HG02588 (cell line): Measurements from ENCODE around the gene PTPRN.
"Not testable (repeated sequence)": the region's sequence is repeated elsewhere in the genome, so short reads cannot be mapped to it uniquely, and the experiment has no call there.

Experiments used
- ATAC-seq: cut with Tn5 transposase; IDR thresholded peaks from one replicate; pipeline ENCODE4 v1.9.1; 2021; ENCODE audit warnings: mild to moderate bottlenecking, moderate library complexity; ENCODE audit not compliant: unreplicated experiment

PTPRN gene

DNA sequence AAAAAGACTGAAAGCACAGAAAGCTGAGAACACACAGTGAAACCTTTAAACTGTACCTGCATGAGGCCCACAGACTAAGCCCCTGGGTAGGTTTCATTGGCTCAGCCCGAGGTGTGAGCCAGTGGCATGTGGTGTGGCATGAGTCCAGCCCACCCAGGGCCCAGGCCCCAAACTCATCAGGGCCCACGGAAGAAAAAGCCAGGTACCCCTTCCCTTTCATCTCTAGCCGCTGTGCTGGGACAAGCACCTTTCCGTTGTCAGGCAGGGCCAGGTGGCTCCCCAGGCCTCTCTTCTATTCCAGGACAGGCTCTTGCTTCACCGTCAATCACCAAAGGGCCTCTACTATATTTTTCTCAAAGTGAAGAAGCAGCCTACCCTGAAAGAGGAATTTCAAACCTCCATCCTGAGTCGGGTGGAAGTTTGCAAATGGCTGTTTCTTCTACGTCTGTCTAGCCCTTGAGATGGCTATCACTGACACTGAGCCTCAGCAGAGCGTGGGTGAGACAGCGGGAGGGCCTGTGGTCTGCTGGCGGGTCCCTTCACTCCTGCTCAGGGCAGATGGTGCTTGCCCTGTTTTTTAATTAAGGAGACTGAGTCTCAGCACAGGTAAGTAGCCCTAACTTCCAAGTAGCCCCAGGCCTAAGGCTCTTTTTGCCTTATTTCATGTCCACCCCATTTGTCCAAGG, 21.5 kb downstream of the PTPRN start:
- no peak for ATAC-seq

DNA sequence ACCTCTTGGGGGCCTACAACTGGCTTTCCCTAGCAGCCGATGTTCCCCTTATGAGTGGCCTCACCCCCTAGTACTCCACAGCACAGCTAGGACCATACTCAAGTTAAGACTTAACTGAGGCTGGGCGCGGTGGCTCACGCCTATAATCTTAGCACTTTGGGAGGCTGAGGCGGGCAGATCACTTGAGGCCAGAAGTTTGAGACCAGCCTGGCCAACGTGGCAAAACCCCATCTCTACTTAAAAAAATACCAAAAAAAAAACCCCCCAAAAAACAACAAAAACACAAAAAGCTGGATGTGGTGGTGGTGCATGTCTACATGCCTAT, 22.1 kb downstream of the PTPRN start:
- ATAC-seq = not testable (repeated sequence)

DNA sequence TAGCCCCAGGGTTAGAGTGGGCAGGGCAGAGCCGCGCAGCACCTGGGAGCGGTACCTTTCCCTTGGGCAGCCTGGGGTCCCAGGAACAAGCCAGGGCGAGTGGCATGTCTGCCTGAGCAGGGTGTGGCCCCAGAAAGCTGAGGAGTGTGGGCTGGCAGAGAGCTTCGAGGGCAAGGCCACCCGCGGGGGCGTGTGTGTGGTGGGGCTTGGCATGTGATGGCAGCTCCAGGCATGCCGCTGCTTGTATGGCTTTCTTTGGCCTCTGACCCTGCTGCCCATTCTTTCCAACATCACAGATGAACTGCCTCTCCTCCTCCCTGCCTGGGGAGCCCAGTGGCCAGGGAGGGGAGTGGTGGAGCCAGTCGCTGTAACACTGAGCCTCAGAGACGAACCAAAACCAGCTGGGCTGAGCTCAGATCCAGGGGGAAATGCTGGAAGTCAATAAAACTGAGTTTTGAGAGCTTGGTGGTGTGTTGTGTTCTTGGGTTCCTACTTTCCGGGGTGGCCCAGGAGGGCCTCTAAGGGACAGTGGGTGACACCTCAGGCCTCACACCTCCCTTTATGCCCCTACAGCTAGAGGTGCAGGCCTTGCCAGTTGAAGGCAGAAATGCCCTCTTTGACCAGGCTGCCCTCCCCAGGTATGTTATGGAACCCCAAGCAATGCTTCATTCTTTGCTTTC, 22.6 kb downstream of the PTPRN start:
- ATAC-seq = no peak

DNA sequence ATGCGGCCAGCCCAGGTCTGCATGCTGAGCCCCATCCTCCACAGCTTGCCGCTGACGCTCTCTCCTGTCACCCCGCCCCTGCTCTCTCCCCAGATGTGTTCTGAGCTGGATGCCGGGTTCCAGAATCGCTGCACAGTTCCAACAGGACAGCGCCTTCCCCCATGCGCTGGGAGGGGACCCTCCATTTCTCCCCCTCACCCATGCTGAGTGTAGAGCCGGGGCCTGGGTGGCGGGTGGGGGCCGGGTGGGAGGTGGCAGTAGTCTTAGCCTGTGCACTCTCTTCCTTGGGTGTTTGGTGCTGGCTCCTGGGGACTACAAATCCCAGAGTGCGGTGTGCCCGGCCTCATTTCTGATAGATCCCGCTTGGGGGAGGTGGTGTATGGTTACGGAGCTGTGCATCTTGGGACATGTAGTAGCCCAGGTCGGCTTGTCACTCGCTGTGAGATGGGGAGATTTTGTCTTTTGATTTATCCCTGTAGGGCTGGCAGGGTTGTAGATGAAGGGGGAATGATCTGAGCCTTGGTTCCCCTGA, 23.2 kb downstream of the PTPRN start:
- ATAC-seq = no peak

DNA sequence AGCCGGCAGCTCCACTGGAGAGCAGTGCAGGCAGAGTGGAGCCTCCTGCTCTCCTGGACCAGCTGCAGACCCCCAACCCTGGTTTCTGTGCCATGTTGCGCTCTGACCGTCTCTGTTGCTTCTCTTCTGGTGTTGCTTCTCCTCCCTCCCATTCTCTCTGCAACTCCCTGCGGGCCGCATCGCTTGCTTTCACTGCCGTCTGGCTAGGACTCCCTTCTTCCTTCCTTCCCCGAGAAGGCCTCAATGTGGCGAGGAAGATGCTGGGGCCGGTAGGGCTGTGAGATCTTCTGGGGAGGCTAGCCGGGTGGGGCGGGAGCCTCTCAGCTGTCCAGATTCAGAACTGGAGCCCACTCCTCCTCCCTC, 23.8 kb downstream of the PTPRN start:
- no peak for ATAC-seq

DNA sequence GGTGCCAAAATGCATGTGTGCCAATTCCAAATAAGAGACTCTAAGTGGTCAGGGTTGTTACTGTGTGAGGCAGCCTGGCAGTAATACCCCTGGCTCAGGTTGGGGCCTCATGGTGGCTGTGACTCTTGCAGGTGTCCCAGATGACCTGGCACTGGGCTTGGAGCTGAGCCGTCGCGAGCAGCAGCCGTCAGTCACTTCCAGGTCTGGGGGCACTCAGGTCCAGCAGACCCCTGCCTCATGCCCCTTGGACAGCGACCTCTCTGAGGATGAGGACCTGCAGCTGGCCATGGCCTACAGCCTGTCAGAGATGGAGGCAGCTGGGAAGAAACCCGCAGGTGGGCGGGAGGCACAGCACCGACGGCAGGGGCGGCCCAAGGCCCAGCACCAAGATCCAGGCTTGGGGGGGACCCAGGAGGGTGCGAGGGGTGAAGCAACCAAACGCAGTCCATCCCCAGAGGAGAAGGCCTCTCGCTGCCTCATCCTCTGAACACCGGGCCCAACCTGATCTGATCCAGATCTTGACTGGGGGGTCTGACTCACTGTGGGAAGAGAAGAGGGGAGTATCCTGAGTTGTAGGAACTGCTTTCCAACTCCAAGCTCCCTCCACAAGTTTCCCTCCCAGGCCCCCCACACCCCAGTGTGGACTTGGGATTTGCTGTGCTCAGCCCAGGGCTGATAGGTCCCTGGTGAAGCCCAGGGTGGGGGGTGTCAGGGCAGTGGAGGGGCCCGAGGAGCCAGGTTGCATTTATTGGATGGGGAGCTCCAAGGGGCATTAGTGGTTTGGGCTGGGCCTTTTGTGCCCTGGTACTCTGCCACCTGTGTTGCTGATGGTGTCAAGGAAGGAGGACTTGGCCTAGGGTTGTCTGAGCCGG, 24.5 kb downstream of the PTPRN start:
- ATAC-seq = no peak

DNA sequence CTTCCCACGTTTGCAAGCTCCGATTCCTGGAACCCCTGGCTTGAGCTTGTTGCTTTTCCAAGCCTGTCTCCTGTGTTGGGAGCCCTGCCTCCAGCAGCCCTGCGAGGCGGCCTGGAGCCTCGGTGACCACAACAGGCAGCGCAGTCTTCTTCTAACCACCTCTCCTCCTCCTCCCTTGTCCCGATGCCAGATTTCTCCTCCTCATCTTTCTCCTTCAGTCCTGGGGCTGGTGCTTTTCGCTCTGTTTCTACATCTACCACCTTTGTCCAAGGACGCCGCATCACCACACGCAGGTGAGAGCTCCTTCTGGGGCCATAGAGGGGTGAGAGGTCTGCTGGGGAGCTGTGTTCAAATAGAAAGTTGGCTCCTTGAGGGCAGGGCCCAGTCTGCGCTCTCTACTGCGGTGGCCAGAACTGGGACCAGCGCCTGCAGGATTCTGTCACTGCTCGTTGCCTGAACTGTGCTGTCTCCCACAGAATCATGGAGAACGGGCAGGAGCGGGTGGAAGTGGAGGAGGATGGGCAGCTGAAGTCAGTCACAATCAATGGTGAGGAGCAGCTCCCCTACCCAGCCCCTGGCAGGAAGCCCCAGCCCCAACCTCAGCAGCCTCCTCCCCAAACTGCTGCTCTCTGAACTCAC, 26.1 kb downstream of the PTPRN start:
- no peak for ATAC-seq

DNA sequence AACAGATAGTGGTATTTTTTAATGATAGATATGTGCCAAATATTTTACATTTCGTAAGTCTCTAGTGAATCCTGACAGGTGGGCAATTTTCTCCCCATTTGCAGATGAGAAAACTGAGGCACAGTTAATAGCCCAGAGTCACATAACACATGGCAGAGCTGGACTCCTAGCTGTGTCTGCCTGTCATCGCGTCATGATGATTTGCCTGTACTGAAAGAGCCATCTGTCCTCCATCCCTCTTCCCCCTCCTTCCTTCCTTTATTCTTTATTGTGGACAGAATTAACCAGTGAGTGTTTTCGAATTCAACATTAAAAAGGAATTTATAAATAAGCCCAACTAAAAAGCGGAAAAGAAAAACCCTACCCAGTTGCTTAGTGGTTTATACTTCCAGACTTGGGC, 26.8 kb downstream of the PTPRN start:
- no peak for ATAC-seq

DNA sequence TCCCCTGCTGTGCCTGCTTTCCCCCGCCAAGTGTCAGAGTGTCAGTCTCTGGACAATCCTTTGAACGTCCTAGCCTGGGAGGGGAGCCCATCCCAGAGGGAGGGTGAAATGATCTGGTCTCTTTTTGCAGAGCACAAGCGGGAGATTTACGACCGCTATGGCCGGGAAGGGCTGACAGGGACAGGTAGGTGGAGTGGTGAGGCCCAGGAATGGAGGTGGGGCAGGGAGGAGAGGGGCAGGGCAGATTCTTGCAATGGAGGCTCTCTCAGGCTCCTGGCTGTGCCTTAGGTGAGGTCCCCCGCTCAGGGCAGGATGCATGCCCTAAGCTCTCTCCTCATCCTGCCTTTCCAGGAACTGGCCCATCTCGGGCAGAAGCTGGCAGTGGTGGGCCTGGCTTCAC, 27.6 kb downstream of the PTPRN start:
- no peak for ATAC-seq

DNA sequence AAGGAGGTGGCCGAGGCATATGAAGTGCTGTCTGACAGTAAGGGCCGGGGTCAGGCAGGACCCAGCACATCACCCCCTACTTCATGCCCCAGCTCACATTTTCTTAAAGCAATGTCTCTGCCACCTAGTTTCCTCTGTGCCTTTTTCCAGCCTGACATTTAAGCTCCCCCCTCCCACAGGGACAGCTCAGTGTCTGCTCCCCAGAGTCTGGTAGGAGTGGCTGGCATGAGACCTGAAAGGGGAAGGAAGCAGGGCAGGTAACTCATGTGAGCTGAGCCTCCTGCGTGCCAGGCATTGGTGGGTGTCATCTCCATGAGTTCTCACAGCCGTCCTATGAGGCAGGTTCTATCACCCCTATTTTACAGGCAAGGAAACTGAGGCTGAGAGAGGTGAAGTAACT, 28.6 kb downstream of the PTPRN start:
- ATAC-seq = no peak

DNA sequence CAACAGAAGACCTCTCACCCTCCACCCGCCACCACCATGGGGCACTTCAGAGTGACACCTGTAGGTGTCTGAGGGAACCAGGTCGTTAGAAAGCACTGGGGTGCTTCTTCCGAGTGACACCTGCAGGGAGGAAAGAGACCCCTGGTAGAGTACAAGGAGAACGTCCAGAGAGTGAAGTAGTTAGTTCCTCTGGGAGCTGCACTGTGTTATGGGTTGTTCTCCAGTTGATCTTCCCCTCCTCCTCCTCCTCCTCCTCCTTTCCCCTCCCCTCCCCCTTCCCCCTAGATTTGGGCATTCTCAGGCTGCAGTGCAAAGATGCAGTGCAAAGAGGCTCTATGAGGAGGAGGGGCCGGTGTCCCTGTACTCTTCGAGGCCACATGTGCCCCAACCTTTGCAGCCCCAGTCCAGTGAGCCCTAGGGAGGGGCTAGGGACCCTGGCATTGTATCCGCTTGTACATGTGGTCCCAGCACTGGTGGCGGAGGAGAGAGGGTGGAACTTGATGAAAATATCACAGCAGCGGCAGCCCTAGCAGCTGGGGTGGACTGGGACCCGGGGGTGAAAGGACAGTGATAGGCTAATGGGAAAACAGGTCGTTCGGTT, 29.2 kb downstream of the PTPRN start:
- ATAC-seq = no peak

DNA sequence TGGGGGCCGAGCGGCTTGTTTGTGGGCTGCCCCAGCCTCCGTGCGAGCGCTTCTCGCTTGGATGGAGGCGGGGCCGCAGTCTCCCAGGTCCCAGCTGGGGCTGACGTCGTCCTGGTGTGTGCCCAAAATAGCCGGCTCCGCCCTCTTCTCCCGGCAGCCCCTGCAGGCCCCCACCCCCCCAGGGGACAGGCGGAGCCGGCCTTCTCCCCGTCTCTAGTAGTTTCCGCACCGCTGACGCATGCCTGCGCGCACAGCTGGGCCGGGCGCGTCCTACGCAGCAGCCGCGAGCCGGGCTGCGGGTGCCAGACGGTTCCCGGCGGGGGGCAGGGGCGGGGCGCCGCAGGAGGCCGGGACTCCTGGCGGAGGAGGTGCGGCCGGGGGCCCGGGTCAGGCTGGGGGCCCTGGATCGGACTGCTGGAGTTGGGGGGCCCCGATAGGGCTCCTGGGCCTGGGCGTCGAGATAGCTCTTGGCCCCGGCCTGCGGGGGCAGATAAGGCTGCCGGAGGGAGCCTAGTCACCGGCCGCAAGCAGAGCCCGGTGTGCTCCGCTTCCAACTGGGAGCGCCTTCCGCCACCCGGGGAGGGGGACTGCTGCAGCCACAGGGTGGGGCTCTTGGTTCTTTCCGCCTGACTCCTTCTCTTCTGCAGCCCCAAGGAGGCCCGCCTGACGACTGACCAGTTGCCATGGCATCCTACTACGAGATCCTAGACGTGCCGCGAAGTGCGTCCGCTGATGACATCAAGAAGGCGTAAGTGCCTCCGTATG, 29.9 kb downstream of the PTPRN start, which contains the start of gene DNAJB2:
TSS of gene DNAJB2 (plus strand) at position 216 of the 765 bp plus-strand sequence. CDS start at position 684, 468 bp downstream.
- ATAC-seq = peak; percentile 81

DNA sequence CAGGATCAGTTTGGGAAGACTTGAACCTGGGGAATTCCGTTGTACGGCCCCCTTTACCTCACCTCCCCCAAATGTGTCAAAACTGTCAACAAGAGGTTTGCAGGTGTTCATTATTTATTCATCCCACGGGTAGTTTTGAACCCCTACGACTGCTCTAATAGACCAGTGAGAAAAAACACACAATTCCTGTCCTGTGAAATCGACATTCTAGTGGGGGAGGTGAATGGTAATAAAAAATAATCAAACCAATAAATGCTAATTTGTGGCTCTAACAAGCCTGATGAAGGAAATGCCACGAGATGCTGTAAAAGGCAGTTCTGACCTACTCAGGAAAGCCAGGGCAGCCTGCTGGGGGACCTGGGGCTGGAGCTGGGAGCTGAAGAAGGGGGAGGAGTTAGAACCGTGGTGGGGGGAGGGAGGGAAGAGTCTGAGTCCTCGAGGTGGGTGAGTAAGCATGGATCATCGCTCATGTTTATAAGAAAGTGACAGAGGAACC, 30.5 kb downstream of the PTPRN start:
- ATAC-seq = peak; percentile 3

DNA sequence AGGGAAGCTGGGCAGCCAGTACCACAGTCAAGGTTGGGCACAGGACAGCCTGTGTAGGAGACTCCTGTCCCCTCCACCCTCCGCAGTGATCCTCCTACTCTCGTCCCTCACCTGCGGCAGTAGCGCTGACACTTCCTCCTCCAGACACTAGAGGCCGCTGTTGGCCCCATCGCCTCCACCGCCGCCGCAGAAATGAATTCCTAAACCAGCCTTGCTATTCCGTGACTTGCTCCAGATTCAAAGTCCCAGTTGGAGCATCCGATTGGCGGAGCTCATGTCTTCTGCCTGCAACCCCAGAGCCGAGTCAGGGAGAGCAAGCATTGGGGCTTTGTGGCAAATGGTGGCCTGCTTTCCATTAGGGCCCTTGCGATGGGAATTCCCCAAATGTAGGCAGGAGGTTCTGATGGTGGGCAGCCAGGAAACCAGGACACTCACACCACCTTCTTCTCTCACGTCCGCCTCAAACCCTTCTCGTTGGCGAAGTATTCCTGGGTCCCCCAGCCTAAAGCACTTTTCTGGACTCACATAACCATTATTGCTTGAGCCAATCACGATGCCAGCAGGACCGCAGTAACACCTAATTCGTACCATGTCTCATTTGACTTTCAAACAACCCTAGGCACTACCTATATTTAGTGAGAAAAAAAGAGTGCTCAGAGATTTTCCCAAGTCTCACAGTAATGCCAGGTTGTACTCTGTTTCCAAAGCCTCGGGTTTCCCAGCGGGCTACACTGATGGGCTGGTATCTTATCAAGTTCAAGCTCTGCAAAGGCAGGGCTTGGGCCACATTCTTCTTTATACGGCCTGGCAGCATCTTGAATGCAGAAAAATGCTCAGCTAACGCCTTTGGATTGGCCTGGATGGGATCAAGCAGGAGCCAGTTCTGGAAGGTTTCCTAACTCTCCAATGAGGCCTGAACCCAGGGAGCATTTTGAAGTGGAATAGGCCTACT, 31.2 kb downstream of the PTPRN start:
- ATAC-seq = no peak

DNA sequence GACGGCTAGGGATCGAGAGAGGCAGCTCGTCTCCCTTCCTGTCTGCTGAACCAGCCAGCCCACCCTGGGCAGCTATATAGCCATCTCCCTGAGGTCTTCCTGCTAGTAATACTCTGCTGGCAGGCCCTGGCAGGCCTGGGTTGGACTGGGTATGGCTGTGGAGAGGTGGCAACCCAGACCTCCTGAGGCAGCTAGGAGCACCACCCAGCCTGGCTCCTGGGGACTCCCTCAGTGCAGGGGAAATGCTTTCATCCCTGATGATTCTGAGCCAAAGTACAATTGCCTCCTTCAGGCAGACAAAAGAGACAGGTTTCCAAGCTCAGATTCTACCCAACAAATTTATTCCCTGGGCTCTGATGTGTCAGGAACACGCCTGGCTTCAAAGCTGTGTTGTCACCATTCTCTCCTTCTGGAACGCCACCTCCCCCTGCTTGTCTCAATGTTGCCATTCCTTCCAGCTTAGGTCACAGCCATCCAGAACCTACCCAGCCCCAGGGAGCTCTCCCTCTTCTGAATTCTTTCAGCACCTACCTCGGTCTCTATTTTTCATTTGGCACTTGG, 34.8 kb downstream of the PTPRN start:
- no peak for ATAC-seq

DNA sequence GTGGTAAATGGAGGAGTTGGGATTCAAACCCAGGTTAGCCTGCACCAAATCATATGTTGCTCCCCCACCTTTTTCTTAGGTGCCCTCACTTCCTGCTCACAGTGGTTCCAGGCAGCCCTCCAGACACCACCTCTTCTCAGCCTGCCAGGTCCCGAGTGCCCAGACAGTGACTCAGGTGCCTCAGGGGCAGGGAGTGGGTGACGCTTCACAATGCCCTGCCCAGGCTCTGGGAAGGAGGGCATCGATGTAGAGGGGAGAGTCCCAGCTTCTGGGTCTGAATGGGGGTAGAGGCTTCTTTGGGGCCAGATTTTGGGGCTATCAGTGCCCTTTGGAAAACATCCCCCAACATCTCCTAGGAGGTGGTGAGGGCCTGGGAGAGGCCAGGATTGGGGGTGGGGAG, 35.3 kb downstream of the PTPRN start:
- ATAC-seq = no peak

DNA sequence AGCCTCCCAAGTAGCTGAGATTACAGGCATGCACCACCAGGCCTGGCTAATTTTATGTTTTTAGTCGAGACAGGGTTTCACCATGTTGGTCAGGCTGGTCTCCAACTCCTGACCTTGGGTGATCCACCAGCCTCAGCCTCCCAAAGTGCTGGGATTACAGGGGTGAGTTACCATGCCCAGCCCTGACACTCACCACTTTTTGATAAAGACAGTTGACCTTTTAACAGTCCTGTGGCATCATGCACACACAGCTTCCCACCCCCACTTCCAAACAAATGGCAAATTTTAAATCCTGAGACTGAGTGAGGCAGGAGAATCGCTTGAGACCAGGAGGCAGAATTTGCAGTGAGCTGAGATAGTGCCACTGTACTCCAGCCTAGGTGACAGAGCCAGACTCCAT, 36.2 kb downstream of the PTPRN start:
- ATAC-seq = no peak

DNA sequence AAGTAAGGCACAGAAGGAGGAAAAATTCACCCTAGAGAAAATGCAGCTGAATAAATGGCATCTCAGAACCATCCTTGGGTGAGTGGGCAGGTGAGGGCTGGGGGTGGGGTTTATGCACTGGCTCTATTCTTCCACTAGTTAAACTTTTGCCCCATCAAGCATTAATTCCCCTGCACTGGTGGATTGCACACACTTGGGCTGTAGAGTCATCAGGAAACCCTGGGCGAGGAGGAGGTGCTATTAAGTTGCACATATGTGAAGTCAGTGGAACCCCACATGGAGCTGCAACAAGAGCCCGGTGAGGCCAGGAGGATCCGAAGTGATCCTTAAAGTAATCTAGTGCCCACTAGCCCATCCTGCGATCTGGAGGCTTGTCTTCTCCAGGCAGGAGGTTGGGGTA, 36.8 kb downstream of the PTPRN start:
- ATAC-seq = no peak
